H1 (cell line): ENCODE results near the gene GRM8. TPM values are rescaled to one million over a fixed set of nuclear protein-coding genes. Genes with fewer than 3 reads are reported as not detected.

ENCODE experiments used
- KDM4A ChIP-seq: IDR thresholded peaks from one replicate; pipeline ENCODE4 v1.7.1; 2012; ENCODE audit warnings: low read depth, mild to moderate bottlenecking, moderate library complexity, low read length, inconsistent platforms; ENCODE audit not compliant: severe bottlenecking
- RNF2 ChIP-seq: fragments of 200-900, 300-1000 bp; sonication (generic); IDR thresholded peaks from 2 replicates; pipeline ENCODE4 v1.7.1; 2016; ENCODE audit warnings: borderline replicate concordance, low read depth, mild to moderate bottlenecking, antibody characterized with exemption, low read length; ENCODE audit not compliant: poor library complexity, severe bottlenecking; ENCODE audit errors: missing control alignments
- polyA plus RNA-seq, 7 experiments: library from polyadenylated mRNA; depleted of rRNA in 3 of 7; stranded (reverse) in 5 of 7; unstranded in 2 of 7; fragments of >200 nt in 5 of 7; fragments of 200-250 nt in 2 of 7; gene quantifications; 1 replicate in 5 of 7; 2 replicates in 1 of 7; 4 replicates in 1 of 7; pipeline versions ENCODE4 v1.2.1 to v1.2.3, GENCODE V29; 2011 to 2013; ENCODE audit warnings: missing spikeins in 2 of 7, mixed read lengths in 2 of 7
- total RNA-seq: library from RNA; stranded (reverse); fragmentation: NEBNext Ultra II Directional; extraction: Animal tissue kit (Norgen Biotek cat#: 25700); gene quantifications from 2 replicates; pipeline ENCODE4 v1.2.1, GENCODE V29; 2021

GRM8 gene
- total and polyA plus RNA-seq, 2 of the 8 experiments (the other 6 are each of a cell fraction or from before 2014, with no cell fraction given): 2.6 to 2.8 TPM

DNA sequence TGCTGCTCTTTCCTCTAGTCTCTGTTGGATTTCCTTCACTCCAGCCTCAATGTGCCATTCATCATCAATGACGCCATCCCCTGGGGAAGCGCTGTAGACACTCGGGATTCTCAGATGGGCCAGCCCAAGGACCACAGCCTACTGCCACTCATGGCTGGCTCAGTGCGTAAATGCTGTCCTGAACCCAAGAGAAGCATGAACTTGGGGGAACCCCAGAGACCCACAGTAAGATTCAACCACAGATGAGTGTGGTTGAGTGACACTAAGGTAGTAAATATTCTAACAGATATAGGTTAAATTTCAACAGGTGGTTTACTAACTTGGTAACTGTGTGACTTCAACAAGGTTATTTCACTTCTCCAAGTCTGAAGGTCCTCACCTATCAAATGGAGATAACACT is 304.1 kb downstream of the GRM8 start (continued):
- no peak for TF ChIP-seq RNF2
- no peak for TF ChIP-seq KDM4A
